HuH-7 (cell line): ENCODE measurements around the gene HTR6.

Source experiments
- DNase-seq: peaks from one replicate; pipeline ENCODE4 v3.0.0; 2011; ENCODE audit warnings: low spot score

The HTR6 gene

DNA sequence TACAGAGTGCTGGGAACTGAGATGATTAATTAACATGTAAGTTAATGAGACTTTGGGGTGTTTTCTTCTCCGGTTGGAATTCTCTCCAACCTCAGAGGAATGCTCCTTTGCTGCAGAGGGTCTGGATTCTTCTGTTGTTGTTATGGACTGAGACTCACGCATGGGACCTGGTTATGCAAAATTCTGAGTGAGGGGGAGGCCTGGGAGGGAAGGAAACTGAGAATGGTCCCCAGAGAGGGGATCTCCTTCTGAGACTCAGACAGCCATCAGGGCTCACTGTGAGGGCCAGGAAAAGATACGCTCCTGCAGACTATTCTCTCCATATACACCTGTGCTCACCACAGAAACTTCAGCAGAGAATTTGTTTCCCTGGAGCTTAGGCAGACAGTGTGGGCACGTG is 56.3 kb downstream of the HTR6 start:
- DNase-seq, result no peak

- no peak for DNase-seq
Measured at GRCh38 chr1:19723874-19724273, 59.2 kb downstream of the HTR6 start.

DNA sequence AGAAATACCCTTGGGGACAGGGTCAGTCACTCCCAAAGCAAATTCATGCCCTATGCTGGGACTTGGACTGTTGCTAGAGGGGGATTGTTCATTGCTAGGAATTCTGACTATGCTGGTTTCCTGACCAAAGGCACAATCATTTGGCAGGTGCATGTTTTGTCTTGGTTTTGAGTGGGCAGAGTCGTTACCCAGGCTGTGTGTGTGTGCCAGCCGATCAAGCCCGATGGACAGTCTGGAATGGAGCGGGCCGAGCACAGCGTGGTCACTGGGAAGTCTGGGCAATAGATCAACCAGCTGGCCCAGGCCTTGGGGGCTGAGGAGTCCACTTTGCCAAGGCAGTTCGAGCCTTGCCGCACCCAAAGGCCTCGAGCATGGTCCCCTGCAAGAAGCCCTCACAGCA is 60.9 kb downstream of the HTR6 start:
- DNase-seq, result no peak

DNA sequence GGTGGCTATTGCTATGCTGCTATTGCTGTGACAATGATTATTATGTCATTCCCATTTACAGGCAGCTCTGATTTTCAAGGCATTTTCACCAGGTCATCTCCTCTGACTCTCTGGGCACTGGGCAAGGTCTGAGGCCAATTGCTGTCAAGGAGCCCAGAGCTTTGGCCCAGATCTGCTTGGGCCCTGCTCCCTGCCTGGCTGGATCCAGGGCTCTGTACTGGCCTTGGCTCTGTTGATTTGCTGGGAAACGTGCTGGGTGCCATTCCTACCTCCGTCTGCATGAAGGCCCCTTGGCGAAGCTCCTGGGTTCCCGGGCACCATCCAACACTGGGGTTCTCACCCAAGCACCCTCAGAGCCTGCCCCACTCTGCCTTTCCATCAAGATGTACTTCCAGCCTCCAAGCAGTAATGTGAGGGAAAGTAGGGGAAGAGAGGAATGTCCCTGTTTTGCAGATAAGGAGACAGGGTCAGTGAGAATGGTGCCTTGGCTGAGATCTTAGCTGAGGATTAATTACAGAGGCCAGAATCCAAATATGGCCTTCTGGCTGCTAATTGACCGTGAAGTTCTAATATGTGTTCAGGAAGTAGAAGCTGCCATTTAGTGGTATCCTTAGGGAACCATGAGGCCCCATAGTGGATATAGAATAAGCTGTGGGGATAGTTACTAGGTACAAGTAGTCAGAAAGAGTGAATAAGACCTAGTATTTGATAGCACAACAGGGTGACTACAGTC is 63.9 kb downstream of the HTR6 start:
- no peak for DNase-seq

GRCh38 chr1:19730232-19730631 is 65.6 kb downstream of the HTR6 start:
- DNase-seq, result no peak
